H9 (cell line): ENCODE results near the gene LILRB5. TPM values are rescaled to one million over a fixed set of nuclear protein-coding genes. Genes with fewer than 3 reads are reported as not detected.

ENCODE experiments used
- DNase-seq: peaks from one replicate; pipeline ENCODE4 v3.0.0-alpha.2; 2017
- H2AFZ ChIP-seq: one replicate; pipeline ENCODE4 v1.6.1; 2013; ENCODE audit warnings: mild to moderate bottlenecking, low read length, control low read depth, moderate library complexity
- H2AK5ac ChIP-seq: 2 replicates; pipeline ENCODE4 v1.6.1; 2013; ENCODE audit warnings: low read length, control low read depth, mixed read lengths; ENCODE audit not compliant: insufficient read length
- H2BK120ac ChIP-seq: one replicate; pipeline ENCODE4 v1.6.1; 2013; ENCODE audit warnings: low read depth, mild to moderate bottlenecking, low read length, control low read depth, inconsistent platforms; ENCODE audit not compliant: poor library complexity, severe bottlenecking
- H2BK12ac ChIP-seq: 2 replicates; pipeline ENCODE4 v1.6.1; 2013; ENCODE audit warnings: low read length, control low read depth, mixed read lengths, low read depth; ENCODE audit not compliant: insufficient read length
- H2BK15ac ChIP-seq: 2 replicates; pipeline ENCODE4 v1.6.1; 2013; ENCODE audit warnings: low read depth, low read length, control low read depth
- H2BK20ac ChIP-seq: one replicate; pipeline ENCODE4 v1.6.1; 2013; ENCODE audit warnings: low read depth, mild to moderate bottlenecking, low read length, control low read depth, inconsistent platforms; ENCODE audit not compliant: poor library complexity, severe bottlenecking
- H2BK5ac ChIP-seq: 2 replicates; pipeline ENCODE4 v1.6.1; 2013; ENCODE audit warnings: low read length, control low read depth, mixed read lengths; ENCODE audit not compliant: insufficient read length
- H3K14ac ChIP-seq: 2 replicates; pipeline ENCODE4 v1.6.1; 2013; ENCODE audit warnings: low read length, control low read depth; ENCODE audit not compliant: insufficient read depth
- H3K18ac ChIP-seq: 2 replicates; pipeline ENCODE4 v1.6.1; 2013; ENCODE audit warnings: low read depth, mild to moderate bottlenecking, mixed read lengths, low read length, control low read depth; ENCODE audit not compliant: insufficient read length
- H3K23ac ChIP-seq: 2 replicates; pipeline ENCODE4 v1.6.1; 2013; ENCODE audit warnings: low read length, control low read depth, mixed read lengths, low read depth; ENCODE audit not compliant: insufficient read length
- H3K23me2 ChIP-seq: 2 replicates; pipeline ENCODE4 v1.6.1; 2013; ENCODE audit warnings: low read depth, mild to moderate bottlenecking, mixed read lengths, low read length, control low read depth; ENCODE audit not compliant: insufficient read length, poor library complexity, severe bottlenecking
- H3K27ac ChIP-seq: 2 replicates; pipeline ENCODE4 v1.5.1; 2013; ENCODE audit warnings: low read length, control low read depth, mixed read lengths, low read depth; ENCODE audit not compliant: insufficient read length
- H3K27me3 ChIP-seq: 2 replicates; pipeline ENCODE4 v1.6.1; 2013; ENCODE audit warnings: low read length, control low read depth, inconsistent platforms; ENCODE audit not compliant: insufficient read depth
- H3K4ac ChIP-seq: 2 replicates; pipeline ENCODE4 v1.6.1; 2013; ENCODE audit warnings: low read depth, mild to moderate bottlenecking, control low read depth, inconsistent platforms, low read length, moderate library complexity
- H3K4me1 ChIP-seq: 2 replicates; pipeline ENCODE4 v1.6.1; 2013; ENCODE audit warnings: low read length, control low read depth, inconsistent platforms; ENCODE audit not compliant: insufficient read depth
- H3K4me2 ChIP-seq: 2 replicates; pipeline ENCODE4 v1.6.1; 2013; ENCODE audit warnings: low read length, control low read depth, mixed read lengths; ENCODE audit not compliant: insufficient read length, insufficient read depth
- H3K56ac ChIP-seq: 2 replicates; pipeline ENCODE4 v1.6.1; 2013; ENCODE audit warnings: low read depth, mild to moderate bottlenecking, mixed read lengths, low read length, control low read depth; ENCODE audit not compliant: insufficient read length
- H3K79me1 ChIP-seq: 2 replicates; pipeline ENCODE4 v1.6.1; 2013; ENCODE audit warnings: low read depth, mild to moderate bottlenecking, moderate library complexity, low read length, control low read depth, inconsistent platforms; ENCODE audit not compliant: insufficient read depth, poor library complexity, severe bottlenecking
- H3K79me2 ChIP-seq: 2 replicates; pipeline ENCODE4 v1.6.1; 2013; ENCODE audit warnings: low read length, control low read depth, inconsistent platforms; ENCODE audit not compliant: insufficient read depth
- H3K9ac ChIP-seq: 2 replicates; pipeline ENCODE4 v1.6.1; 2013; ENCODE audit warnings: low read length, control low read depth, mixed read lengths; ENCODE audit not compliant: insufficient read length; ENCODE audit errors: extremely low read depth
- H3K9me3 ChIP-seq: one replicate; pipeline ENCODE4 v1.6.1; 2013; ENCODE audit warnings: low read depth, low read length, inconsistent platforms; ENCODE audit not compliant: control insufficient read depth
- H3T11ph ChIP-seq: one replicate; pipeline ENCODE4 v1.6.1; 2013; ENCODE audit warnings: mild to moderate bottlenecking, low read length, control low read depth, inconsistent platforms
- H4K20me1 ChIP-seq: one replicate; pipeline ENCODE4 v1.6.1; 2013; ENCODE audit not compliant: control insufficient read depth, insufficient read length, insufficient read depth
- H4K5ac ChIP-seq: 2 replicates; pipeline ENCODE4 v1.6.1; 2013; ENCODE audit warnings: low read depth, mild to moderate bottlenecking, mixed read lengths, low read length, control low read depth; ENCODE audit not compliant: insufficient read length
- H4K8ac ChIP-seq: replicated peaks from 2 replicates; pipeline ENCODE4 v1.6.1; 2013; ENCODE audit warnings: low read length, control low read depth, mixed read lengths, low read depth; ENCODE audit not compliant: insufficient read length
- H4K91ac ChIP-seq: 2 replicates; pipeline ENCODE4 v1.6.1; 2013; ENCODE audit warnings: low read depth, mild to moderate bottlenecking, moderate library complexity, mixed read lengths, low read length, control low read depth; ENCODE audit not compliant: insufficient read length
- H3K27ac Mint-ChIP-seq, 3 experiments: 2 replicates in 2 of 3; 3 replicates in 1 of 3; pipeline ENCODE4 v1.8.0; 2020 to 2021; ENCODE audit warnings: mixed read lengths in 3 of 3, mild to moderate bottlenecking in 1 of 3, moderate library complexity in 1 of 3
- H3K27me3 Mint-ChIP-seq: 2 replicates; pipeline ENCODE4 v1.8.0; 2021; ENCODE audit warnings: low read depth, mild to moderate bottlenecking, moderate library complexity, mixed read lengths
- H3K36me3 Mint-ChIP-seq, 3 experiments: 2 replicates in 2 of 3; 3 replicates in 1 of 3; pipeline ENCODE4 v1.8.0; 2020 to 2021; ENCODE audit warnings: low read depth in 3 of 3, mixed read lengths in 3 of 3; ENCODE audit not compliant: insufficient read depth in 1 of 3
- H3K4me1 Mint-ChIP-seq, 2 experiments: 2 replicates each; pipeline ENCODE4 v1.8.0; 2020; ENCODE audit warnings: mixed read lengths in 2 of 2
- H3K4me3 Mint-ChIP-seq, 2 experiments: 2 replicates in 1 of 2; 3 replicates in 1 of 2; pipeline ENCODE4 v1.8.0; 2020 to 2021; ENCODE audit warnings: mild to moderate bottlenecking in 2 of 2, mixed read lengths in 2 of 2, moderate library complexity in 1 of 2
- H3K9me3 Mint-ChIP-seq, 2 experiments: 2 replicates in 1 of 2; 3 replicates in 1 of 2; pipeline ENCODE4 v1.8.0; 2020; ENCODE audit warnings: mild to moderate bottlenecking in 2 of 2, mixed read lengths in 2 of 2, moderate library complexity in 1 of 2
- CTCF ChIP-seq: fragments of 200-600 bp; sonication (generic); conservative IDR thresholded peaks from 3 replicates; pipeline ENCODE4 v1.8.0; 2021; ENCODE audit warnings: antibody characterized with exemption, mild to moderate bottlenecking
- WGBS: extraction: QIAGEN DNeasy Blood & Tissue Kit; methylation state at CpG from one replicate; pipeline ENCODE4 v1.1.7; 2013; ENCODE audit warnings: missing lambda C conversion rate, low lambda C conversion rate, mixed read lengths; ENCODE audit not compliant: insufficient read length; ENCODE audit errors: extremely low coverage; 5-methylcytosine and 5-hydroxymethylcytosine counted together
- total RNA-seq: library from RNA; stranded (reverse); gene quantifications from 2 replicates; pipeline ENCODE4 v1.2.1, GENCODE V29; 2021

LILRB5 gene
- total RNA-seq, 1 experiment from 2014 or later, result 0.09 TPM

GRCh38 chr19:54230031-54230430, 27.0 kb downstream of the LILRB5 start:
- no peak overlapping the region for H3K18ac ChIP-seq
- TF ChIP-seq CTCF, result no peak
- Mint-ChIP-seq H3K4me1 (peaks cover 2 to 3% of the 10 kb centered on the region in 2 experiments; a peak in 3 of 4 replicates), H3K9me3 (peaks cover 23 to 25% of the 10 kb centered on the region in 2 experiments), H3K36me3 (no peaks in the 10 kb centered on the region; a peak in 1 of 7 replicates), H3K27ac (no peak overlapping the region), H3K4me3 (no peak overlapping the region), H3K27me3 (peaks cover 70% of the 10 kb centered on the region)
- H3K9me3 ChIP-seq, result no peaks in the 10 kb centered on the region
- H3K79me1 ChIP-seq, result no peaks in the 10 kb centered on the region
- no peak overlapping the region for H3K4ac ChIP-seq
- H3K79me2 ChIP-seq, result no peaks in the 10 kb centered on the region
- H3K14ac ChIP-seq, result no peak overlapping the region
- DNase-seq, result no peak
- H4K91ac ChIP-seq, result no peak overlapping the region
- H2BK20ac ChIP-seq, result no peak overlapping the region
- peaks cover 2% of the 10 kb centered on the region; the same call in 1 of the 2 replicates for H3K27me3 ChIP-seq
- no peak overlapping the region for H3K27ac ChIP-seq
- no peak overlapping the region for H2AFZ ChIP-seq
- H4K20me1 ChIP-seq, result no peaks in the 10 kb centered on the region
- no peak overlapping the region for H2BK12ac ChIP-seq
- H4K8ac ChIP-seq, result no peak overlapping the region
- H3K9ac ChIP-seq, result no peak overlapping the region
- no peak overlapping the region for H2BK120ac ChIP-seq
- H3K4me1 ChIP-seq, result no peaks in the 10 kb centered on the region
- no peak overlapping the region for H2BK15ac ChIP-seq
- H4K5ac ChIP-seq, result no peak overlapping the region
- no peak overlapping the region for H2BK5ac ChIP-seq
- no CpG with 5 or more reads among the region's 7 CpGs for WGBS
- no peak overlapping the region for H3T11ph ChIP-seq
- no peaks in the 10 kb centered on the region for H3K23me2 ChIP-seq
- H3K23ac ChIP-seq, result no peak overlapping the region
- no peak overlapping the region for H3K4me2 ChIP-seq
- no peak overlapping the region for H2AK5ac ChIP-seq
- H3K56ac ChIP-seq, result no peak overlapping the region
